Measurements from ENCODE around the gene D2HGDH. TPM values are rescaled to one million over a fixed set of nuclear protein-coding genes. Genes with fewer than 3 reads are reported as not detected.

Gene D2HGDH
- total RNA-seq, 4 donors from 2014 or later = 15.9 to 39.6 (median 20.3) TPM

DNA sequence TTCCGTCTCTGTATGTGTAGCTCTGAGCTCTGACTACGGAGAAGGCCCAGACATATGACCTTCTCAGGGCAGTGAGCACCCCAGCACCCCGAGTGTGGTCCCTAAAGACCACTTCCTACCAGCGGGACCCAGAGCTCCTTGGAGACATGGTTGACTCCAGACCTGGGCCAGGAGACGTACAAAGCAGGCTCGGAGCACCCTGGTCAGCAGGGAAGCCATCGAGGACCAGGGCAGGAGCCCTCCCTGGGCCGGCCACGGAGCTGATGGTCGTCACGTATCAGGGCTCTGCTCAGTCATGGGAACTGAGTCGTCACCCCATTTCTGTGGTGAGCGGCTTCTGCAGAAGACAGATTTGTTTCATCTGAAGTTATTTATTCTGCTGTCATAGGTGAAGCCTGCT is 61.8 kb downstream of the D2HGDH start:
- H3K4me3 ChIP-seq = no peak overlapping the region
- no peaks in the 10 kb centered on the region for H3K27me3 ChIP-seq
- intact Hi-C loops (cut with DNase I; ENCODE audit: low total_unique reads) = no loop called here
- H3K4me1 ChIP-seq = no peaks in the 10 kb centered on the region
- in situ Hi-C loops (cut with MboI; ENCODE audit: low sequenced_read_pairs in 4 of 4) = no loop called here
- TF ChIP-seq, protein P1, sequence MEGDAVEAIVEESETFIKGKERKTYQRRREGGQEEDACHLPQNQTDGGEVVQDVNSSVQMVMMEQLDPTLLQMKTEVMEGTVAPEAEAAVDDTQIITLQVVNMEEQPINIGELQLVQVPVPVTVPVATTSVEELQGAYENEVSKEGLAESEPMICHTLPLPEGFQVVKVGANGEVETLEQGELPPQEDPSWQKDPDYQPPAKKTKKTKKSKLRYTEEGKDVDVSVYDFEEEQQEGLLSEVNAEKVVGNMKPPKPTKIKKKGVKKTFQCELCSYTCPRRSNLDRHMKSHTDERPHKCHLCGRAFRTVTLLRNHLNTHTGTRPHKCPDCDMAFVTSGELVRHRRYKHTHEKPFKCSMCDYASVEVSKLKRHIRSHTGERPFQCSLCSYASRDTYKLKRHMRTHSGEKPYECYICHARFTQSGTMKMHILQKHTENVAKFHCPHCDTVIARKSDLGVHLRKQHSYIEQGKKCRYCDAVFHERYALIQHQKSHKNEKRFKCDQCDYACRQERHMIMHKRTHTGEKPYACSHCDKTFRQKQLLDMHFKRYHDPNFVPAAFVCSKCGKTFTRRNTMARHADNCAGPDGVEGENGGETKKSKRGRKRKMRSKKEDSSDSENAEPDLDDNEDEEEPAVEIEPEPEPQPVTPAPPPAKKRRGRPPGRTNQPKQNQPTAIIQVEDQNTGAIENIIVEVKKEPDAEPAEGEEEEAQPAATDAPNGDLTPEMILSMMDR (IDR thresholded peaks at IDR 0.05 in 4 of 5, conservative IDR thresholded peaks at IDR 0.05 in 1 of 5) = no peak
- TF ChIP-seq POLR2A (IDR thresholded peaks at IDR 0.05) = no peak
- no peaks in the 10 kb centered on the region for H3K9me3 ChIP-seq
- ATAC-seq = no peak
- no peaks in the 10 kb centered on the region for H3K36me3 ChIP-seq
- no peak for DNase-seq
- no peak overlapping the region for H3K27ac ChIP-seq

DNA sequence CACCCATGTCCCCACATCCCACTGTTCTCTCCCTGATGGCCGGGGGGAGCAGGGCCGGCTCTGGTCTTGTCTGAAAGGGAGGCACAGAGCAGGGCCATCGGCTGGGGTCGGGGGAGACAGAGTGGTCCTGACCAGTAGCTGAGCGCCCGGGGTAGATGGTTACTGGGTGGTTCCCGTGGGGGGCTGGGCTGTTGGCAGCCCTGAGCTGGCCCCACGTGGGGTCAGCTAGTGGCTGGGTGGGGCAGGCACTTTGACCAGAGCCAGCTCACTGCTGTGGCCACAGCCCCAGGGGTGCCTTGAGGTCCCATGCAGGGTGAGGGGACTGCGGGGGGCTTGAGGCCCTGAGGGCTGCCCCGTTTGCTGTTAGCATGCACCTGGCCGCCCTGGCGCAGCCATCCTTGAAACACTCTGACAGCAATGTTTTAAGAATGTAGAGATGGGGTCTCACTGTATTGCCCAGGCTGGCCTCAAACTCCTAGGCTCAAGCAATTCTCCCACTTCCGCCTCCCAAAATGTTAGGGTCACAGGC is 62.2 kb downstream of the D2HGDH start:
- Histone ChIP-seq H3K4me3 (no peak overlapping the region), H3K4me1 (no peaks in the 10 kb centered on the region), H3K27me3 (no peaks in the 10 kb centered on the region), H3K36me3 (no peaks in the 10 kb centered on the region), H3K9me3 (no peaks in the 10 kb centered on the region), H3K27ac (no peak overlapping the region)
- in situ Hi-C loops (cut with MboI; ENCODE audit: low sequenced_read_pairs in 4 of 4) (no loop called here), intact Hi-C loops (cut with DNase I; ENCODE audit: low total_unique reads) (no loop called here)
- ATAC-seq (no peak), DNase-seq (no peak)
- TF ChIP-seq POLR2A (IDR thresholded peaks at IDR 0.05) = no peak
- TF ChIP-seq, protein P1 (IDR thresholded peaks at IDR 0.05 in 4 of 5, conservative IDR thresholded peaks at IDR 0.05 in 1 of 5) = no peak

DNA sequence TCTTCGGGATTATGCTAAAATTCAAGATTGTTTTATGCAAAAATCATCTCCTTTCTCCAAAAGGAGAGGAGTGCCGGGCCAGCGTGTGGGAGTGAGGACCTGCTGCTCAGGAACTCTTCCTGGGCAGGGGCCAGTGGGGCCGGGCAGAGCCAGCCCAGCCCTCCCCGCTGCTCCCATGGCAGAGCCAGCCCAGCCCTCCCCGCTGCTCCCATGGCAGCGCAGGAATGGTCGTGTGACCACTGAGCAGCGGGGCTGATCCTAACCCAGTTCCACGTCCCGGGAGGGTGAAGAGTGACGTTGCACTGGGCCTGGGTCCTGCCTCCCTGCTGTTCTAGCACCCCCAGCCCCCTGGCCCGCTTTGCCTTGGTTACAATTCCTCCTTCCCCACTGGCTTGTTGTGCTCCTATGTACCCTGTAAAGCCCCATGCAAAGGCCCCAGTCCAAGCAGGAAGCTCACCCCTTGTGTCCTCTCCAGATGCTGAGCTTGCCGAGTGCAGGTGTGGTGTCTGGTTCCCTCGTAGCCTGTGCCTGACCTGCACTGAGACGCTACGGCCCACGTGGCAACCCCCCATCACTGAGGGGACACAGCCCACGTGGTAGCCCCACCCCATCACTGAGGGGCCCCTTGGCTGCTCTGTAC is 63.1 kb downstream of the D2HGDH start:
- H3K27ac ChIP-seq = no peak overlapping the region
- H3K4me3 ChIP-seq = no peak overlapping the region
- no peaks in the 10 kb centered on the region for H3K36me3 ChIP-seq
- TF ChIP-seq, protein P1 (IDR thresholded peaks at IDR 0.05 in 4 of 5, conservative IDR thresholded peaks at IDR 0.05 in 1 of 5) = no peak
- TF ChIP-seq POLR2A (IDR thresholded peaks at IDR 0.05) = no peak
- intact Hi-C loops (cut with DNase I; ENCODE audit: low total_unique reads) = no loop called here
- in situ Hi-C loops (cut with MboI; ENCODE audit: low sequenced_read_pairs in 4 of 4) = no loop called here
- no peaks in the 10 kb centered on the region for H3K4me1 ChIP-seq
- H3K27me3 ChIP-seq = no peaks in the 10 kb centered on the region
- ATAC-seq (no peak), DNase-seq (peak in 1 of 2 donors; percentile 6)
- no peaks in the 10 kb centered on the region for H3K9me3 ChIP-seq

DNA sequence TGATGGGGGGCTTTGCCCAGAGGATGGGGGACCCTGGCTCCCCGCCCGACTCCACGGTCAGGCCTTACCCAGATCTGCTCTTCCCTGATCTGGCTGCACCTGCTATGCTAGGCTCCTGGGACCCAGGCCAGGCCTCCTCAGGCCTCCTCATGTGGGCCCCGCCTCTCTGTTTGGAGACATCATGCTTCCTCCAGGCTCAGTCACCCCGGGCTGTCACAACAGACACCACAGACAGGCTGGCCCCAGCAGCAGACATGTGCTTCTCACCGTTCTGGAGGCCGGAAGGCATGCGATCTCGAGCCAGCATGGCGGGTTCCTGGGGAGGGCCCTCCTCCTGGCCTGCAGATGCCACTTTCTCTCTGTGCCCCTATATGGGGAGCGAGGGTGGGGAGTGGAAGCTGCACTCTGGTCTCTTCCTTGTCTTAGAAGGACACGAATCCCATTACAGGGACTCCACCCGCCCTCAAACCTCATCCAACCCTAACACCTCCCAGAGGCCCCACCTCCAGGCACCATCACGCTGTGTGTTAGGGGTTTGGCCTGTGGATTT is 63.7 kb downstream of the D2HGDH start:
- TF ChIP-seq, protein P1 (IDR thresholded peaks at IDR 0.05 in 4 of 5, conservative IDR thresholded peaks at IDR 0.05 in 1 of 5) = no peak
- TF ChIP-seq POLR2A (IDR thresholded peaks at IDR 0.05) = no peak
- H3K27ac ChIP-seq = no peak overlapping the region
- DNase-seq (peak in 1 of 2 donors; percentile 21), ATAC-seq (no peak)
- in situ Hi-C loops (cut with MboI; ENCODE audit: low sequenced_read_pairs in 4 of 4) (no loop called here), intact Hi-C loops (cut with DNase I; ENCODE audit: low total_unique reads) (no loop called here)
- H3K36me3 ChIP-seq = no peaks in the 10 kb centered on the region
- no peak overlapping the region for H3K4me3 ChIP-seq
- peaks cover 0 to 4% (median under 1%) of the 10 kb centered on the region in 3 donors for H3K27me3 ChIP-seq
- peaks cover 0 to 2% of the 10 kb centered on the region in 2 donors for H3K4me1 ChIP-seq
- H3K9me3 ChIP-seq = no peaks in the 10 kb centered on the region
